HG03064 (cell line): ENCODE measurements around the gene MAP7D1.
"Not testable (repeated sequence)": the region's sequence is repeated elsewhere in the genome, so short reads cannot be mapped to it uniquely, and the experiment has no call there.

Experiments used
- ATAC-seq: cut with Tn5 transposase; IDR thresholded peaks from one replicate; pipeline ENCODE4 v1.9.1; 2021; ENCODE audit warnings: low read depth; ENCODE audit not compliant: unreplicated experiment

The MAP7D1 gene

GRCh38 chr1:36225283-36225899, 69.4 kb downstream of the MAP7D1 start:
- ATAC-seq: no peak

GRCh38 chr1:36230279-36230678, 74.3 kb downstream of the MAP7D1 start:
- ATAC-seq: not testable (repeated sequence)
